ENCODE measurements around the gene RDX. TPM values are rescaled to one million over a fixed set of nuclear protein-coding genes. Genes with fewer than 3 reads are reported as not detected.
"Not testable (repeated sequence)": the region's sequence is repeated elsewhere in the genome, so short reads cannot be mapped to it uniquely, and the experiment has no call there.

RDX gene
- total RNA-seq, 1 donor, result 8.3 TPM

- DNase-seq (ENCODE audit: low read depth in 2 of 3, low spot score in 2 of 3), result not testable (repeated sequence)
These were observed 9.6 kb upstream of the RDX start for GRCh38 chr11:110306019-110306388.

GRCh38 chr11:110305169-110306018 lies 9.0 kb upstream of the RDX start:
- DNase-seq (ENCODE audit: low read depth in 2 of 3, low spot score in 2 of 3), result no peak

- no peak for DNase-seq (ENCODE audit: low read depth in 2 of 3, low spot score in 2 of 3)
These were observed 7.0 kb upstream of the RDX start for GRCh38 chr11:110303414-110303826.

GRCh38 chr11:110301577-110301976 lies 5.2 kb upstream of the RDX start:
- no peak for DNase-seq (ENCODE audit: low read depth in 2 of 3, low spot score in 2 of 3)

GRCh38 chr11:110301032-110301431 lies 4.6 kb upstream of the RDX start:
- no peak for DNase-seq (ENCODE audit: low read depth in 2 of 3, low spot score in 2 of 3)

GRCh38 chr11:110299006-110299785 lies 2.8 kb upstream of the RDX start:
- DNase-seq (ENCODE audit: low read depth in 2 of 3, low spot score in 2 of 3), result no peak

GRCh38 chr11:110298301-110298765 lies 1.9 kb upstream of the RDX start:
- no peak for DNase-seq (ENCODE audit: low read depth in 2 of 3, low spot score in 2 of 3)

- DNase-seq (ENCODE audit: low read depth in 2 of 3, low spot score in 2 of 3), result peak in 2 of 3 donors; percentile 22 to 51
These were observed 1.4 kb upstream of the RDX start for GRCh38 chr11:110297726-110298300.

GRCh38 chr11:110297076-110297725 lies 787 bp upstream of the RDX start:
- no peak for DNase-seq (ENCODE audit: low read depth in 2 of 3, low spot score in 2 of 3)

- DNase-seq (ENCODE audit: low read depth in 2 of 3, low spot score in 2 of 3), result peak; percentile 16 to 67 (median 56)
These were observed 736 bp downstream of the RDX start for GRCh38 chr11:110295531-110296225.

- DNase-seq (ENCODE audit: low read depth in 2 of 3, low spot score in 2 of 3), result no peak
These were observed 1.3 kb downstream of the RDX start for GRCh38 chr11:110295086-110295485.

GRCh38 chr11:110294509-110294908 lies 1.9 kb downstream of the RDX start:
- DNase-seq (ENCODE audit: low read depth in 2 of 3, low spot score in 2 of 3), result no peak

GRCh38 chr11:110293389-110293788 lies 3.0 kb downstream of the RDX start:
- peak in 2 of 3 donors; percentile 21 to 55 for DNase-seq (ENCODE audit: low read depth in 2 of 3, low spot score in 2 of 3)

GRCh38 chr11:110292146-110292545 lies 4.3 kb downstream of the RDX start:
- not testable (repeated sequence) for DNase-seq (ENCODE audit: low read depth in 2 of 3, low spot score in 2 of 3)

- DNase-seq (ENCODE audit: low read depth in 2 of 3, low spot score in 2 of 3), result no peak
These were observed 5.7 kb downstream of the RDX start for GRCh38 chr11:110290591-110291334.

GRCh38 chr11:110289472-110289871 lies 6.9 kb downstream of the RDX start:
- no peak for DNase-seq (ENCODE audit: low read depth in 2 of 3, low spot score in 2 of 3)

GRCh38 chr11:110287537-110287936 lies 8.9 kb downstream of the RDX start:
- DNase-seq (ENCODE audit: low read depth in 2 of 3, low spot score in 2 of 3), result peak in 1 of 3 donors; percentile 36

- DNase-seq (ENCODE audit: low read depth in 2 of 3, low spot score in 2 of 3), result no peak
These were observed 9.9 kb downstream of the RDX start for GRCh38 chr11:110286298-110287040.

- DNase-seq (ENCODE audit: low read depth in 2 of 3, low spot score in 2 of 3), result no peak
These were observed 12.6 kb downstream of the RDX start for GRCh38 chr11:110283862-110284261.

Measured in hematopoietic multipotent progenitor cell (in vitro differentiated cells).